Measurements from ENCODE around the gene ACE.

The ACE gene

DNA sequence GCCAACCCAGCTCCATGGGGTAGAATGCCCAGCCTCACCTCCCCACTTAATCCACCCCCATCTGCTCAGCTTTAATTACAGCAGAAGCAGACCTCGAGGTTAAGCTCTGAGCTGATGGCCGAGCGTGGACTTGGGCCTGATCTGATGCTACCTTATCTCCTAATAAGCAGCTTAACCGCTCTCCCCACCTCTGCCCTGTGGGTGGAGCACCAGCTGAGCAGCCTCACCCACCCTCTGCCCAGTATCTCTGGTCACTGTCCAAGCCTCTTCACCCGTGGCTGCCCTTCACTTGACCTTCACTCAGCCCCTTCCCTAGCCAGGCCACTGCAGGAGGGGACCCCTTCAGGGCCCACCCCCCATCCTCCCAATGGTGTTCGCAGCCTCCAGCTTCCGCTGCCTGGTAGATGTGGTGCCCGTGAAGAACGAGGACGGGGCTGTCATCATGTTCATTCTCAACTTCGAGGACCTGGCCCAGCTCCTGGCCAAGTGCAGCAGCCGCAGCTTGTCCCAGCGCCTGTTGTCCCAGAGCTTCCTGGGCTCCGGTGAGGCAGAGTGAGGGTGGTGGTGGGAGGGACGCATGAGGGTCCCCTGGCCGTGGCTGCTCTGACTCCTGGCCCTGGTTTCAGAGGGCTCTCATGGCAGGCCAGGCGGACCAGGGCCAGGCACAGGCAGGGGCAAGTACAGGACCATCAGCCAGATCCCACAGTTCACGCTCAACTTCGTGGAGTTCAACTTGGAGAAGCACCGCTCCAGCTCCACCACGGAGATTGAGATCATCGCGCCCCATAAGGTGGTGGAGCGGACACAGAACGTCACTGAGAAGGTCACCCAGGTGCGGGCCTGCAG, 53.1 kb downstream of the ACE start:
- Histone ChIP-seq H3K36me3 (replicated peaks) (no peaks in the 10 kb centered on the region), H3K4me1 (no peaks in the 10 kb centered on the region), H3K9me3 (no peaks in the 10 kb centered on the region), H3K27me3 (ENCODE audit: low read depth) (peaks cover 14% of the 10 kb centered on the region), H3K4me3 (no peak overlapping the region)
- in situ Hi-C loops (cut with MboI; ENCODE audit: low sequenced_read_pairs) = no loop called here
- DNase-seq (ENCODE audit: low spot score in 2 of 2) = no peak

DNA sequence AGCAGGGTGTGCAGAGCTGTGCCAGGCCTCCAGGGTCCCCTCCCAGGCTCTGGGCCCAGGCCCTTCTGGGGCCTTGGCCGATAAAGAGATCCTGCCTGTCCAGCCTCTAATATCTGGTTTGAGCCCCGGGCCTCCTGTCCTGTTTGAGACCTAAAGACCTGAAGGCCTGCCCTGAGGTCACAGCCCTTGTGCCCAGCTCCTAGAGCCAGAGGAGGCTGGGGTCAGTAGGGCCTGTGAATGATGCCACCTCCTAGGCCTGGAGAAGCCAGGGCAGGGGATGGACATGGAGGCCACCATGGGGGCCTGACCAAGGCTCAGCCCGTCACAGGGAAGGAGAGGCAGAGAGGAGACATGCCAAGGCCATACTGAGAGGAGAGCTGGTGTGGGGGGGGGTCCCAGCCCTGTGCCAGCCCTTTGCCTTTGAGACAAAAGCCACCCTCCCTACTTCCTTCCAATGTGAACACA, 53.7 kb downstream of the ACE start:
- Histone ChIP-seq H3K36me3 (replicated peaks) (no peaks in the 10 kb centered on the region), H3K4me1 (no peaks in the 10 kb centered on the region), H3K9me3 (no peaks in the 10 kb centered on the region), H3K27me3 (ENCODE audit: low read depth) (peaks cover 12% of the 10 kb centered on the region), H3K4me3 (no peak overlapping the region)
- in situ Hi-C loops (cut with MboI; ENCODE audit: low sequenced_read_pairs) = no loop called here
- no peak for DNase-seq (ENCODE audit: low spot score in 2 of 2)

DNA sequence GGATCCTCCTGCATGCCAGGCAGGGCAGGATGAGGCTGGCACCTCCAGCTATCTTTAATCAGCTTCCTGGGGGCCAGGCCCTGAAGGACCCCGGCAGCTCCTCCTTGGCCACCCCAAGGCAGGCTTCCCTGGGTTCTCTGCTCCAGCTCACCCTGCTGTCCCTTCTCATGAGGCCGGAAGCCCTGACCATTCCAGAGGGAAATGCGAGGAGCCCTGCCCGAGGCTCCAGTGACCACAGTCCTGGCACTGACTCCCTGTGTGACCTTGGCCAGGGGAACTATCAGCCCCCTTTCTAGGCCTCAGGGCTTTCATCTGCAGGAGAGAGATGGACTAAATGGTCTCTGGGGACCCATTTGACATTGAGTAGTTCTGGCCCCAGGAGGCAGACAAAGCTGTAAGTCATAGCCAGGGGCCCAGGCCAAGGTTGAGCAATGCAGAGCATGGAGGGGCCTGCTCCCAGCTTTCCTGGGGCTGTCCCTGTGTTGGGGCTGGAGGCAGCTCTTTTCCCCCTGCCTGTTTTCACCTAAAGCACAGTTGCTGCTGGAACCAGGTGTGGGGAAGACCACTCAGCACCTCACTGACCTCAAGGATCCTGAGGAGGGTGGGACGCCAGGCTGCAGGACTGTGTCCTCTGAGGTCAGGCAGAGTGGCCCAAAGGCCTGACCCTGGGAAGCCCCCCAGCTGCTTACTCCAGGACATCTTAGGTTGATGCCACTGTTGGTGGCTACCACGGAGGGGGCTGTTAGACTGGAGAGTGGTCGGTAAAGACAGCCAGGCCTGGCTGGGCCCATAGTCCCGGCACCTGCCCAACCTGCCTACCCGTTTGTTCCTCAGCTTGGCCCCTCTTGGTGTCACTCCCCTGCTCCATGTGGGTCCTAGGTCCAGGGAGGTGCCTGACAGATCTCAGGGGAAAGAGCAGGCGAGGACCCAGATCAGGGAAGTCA, 54.4 kb downstream of the ACE start:
- no peaks in the 10 kb centered on the region for H3K9me3 ChIP-seq
- DNase-seq (ENCODE audit: low spot score in 2 of 2) = no peak
- no peaks in the 10 kb centered on the region for H3K4me1 ChIP-seq
- no peak overlapping the region for H3K4me3 ChIP-seq
- H3K27me3 ChIP-seq (ENCODE audit: low read depth) = peaks cover 7% of the 10 kb centered on the region
- in situ Hi-C loops (cut with MboI; ENCODE audit: low sequenced_read_pairs) = no loop called here
- no peaks in the 10 kb centered on the region for H3K36me3 ChIP-seq (replicated peaks)

DNA sequence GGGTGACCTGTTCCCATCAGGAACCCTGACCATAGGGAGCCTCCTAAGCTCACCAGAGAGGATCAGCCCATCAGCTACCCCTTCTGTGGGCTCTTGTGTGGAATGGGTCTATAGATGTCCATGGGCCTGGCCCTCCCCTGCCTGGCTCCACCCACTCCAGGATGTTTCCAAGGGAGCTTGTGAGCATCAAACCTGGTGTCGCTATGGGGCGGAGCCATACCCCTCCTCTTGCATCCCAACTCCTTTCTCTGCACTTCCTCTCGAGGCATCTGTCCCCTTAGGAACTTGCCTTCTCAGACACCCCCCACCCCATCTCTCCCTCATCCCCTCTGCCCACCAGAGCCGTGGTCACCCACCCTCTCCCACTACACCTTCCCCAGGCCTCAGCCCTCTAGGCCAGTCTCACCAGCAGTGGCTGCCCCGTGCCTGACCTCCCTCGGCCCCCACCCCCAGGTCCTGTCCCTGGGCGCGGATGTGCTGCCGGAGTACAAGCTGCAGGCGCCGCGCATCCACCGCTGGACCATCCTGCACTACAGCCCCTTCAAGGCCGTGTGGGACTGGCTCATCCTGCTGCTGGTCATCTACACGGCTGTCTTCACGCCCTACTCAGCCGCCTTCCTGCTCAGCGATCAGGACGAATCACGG, 56.7 kb downstream of the ACE start:
- peaks cover under 1% of the 10 kb centered on the region; the same call in 1 of the 2 replicates for H3K27me3 ChIP-seq (ENCODE audit: low read depth)
- no peaks in the 10 kb centered on the region for H3K9me3 ChIP-seq
- H3K36me3 ChIP-seq (replicated peaks) = no peaks in the 10 kb centered on the region
- H3K4me1 ChIP-seq = no peaks in the 10 kb centered on the region
- DNase-seq (ENCODE audit: low spot score in 2 of 2) = no peak
- no peak overlapping the region for H3K4me3 ChIP-seq
- in situ Hi-C loops (cut with MboI; ENCODE audit: low sequenced_read_pairs) = no loop called here

DNA sequence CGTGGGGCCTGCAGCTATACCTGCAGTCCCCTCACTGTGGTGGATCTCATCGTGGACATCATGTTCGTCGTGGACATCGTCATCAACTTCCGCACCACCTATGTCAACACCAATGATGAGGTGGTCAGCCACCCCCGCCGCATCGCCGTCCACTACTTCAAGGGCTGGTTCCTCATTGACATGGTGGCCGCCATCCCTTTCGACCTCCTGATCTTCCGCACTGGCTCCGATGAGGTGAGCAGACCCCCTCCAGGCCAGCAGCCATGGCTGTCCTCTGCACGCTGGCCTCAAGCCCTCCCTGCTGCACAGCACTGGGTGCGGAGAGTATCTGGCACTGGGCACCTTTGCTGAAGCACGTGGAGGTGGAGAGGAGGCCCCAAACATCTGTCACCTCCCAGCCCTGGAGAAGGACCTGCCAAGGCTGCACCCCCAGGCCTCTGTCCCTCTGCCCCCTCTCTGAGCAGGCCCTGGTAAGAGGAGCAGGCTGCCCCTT, 57.3 kb downstream of the ACE start:
- in situ Hi-C loops (cut with MboI; ENCODE audit: low sequenced_read_pairs) = no loop called here
- Histone ChIP-seq H3K36me3 (replicated peaks) (no peaks in the 10 kb centered on the region), H3K27me3 (ENCODE audit: low read depth) (peaks cover 2% of the 10 kb centered on the region; the same call in 1 of the 2 replicates), H3K4me3 (no peak overlapping the region), H3K9me3 (no peaks in the 10 kb centered on the region), H3K4me1 (no peaks in the 10 kb centered on the region)
- DNase-seq (ENCODE audit: low spot score in 2 of 2) = no peak

DNA sequence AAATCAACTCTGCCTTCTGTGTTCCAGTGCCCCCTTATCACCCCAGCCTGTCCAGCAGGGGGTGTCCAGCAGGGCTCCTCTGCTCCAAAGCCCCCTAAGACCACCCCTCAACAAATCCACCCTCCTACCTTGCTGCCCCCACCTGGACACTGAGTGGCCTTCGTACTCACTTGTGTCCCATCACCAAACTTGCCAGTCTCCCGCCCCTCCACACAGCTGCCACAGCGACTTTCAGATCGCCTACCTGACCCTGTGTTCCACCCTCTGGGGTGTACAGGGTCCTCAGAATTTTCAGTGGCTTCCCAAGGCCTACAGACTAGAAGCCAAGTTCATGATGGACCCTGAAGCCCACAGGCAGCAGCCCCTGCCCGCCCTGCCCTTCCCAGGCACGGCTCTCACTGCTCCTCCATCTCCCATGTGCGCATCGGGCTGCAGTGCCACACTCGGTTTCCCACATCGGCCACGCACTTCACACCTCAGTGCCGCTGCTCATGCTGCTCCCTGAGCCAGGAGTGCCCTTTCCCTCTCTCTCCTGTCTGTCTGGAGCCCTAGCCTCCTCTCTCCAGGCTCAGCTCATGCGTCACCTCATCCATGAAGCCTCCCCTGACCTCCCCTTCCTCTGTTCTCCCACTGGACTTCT, 58.1 kb downstream of the ACE start:
- Histone ChIP-seq H3K4me1 (no peaks in the 10 kb centered on the region), H3K4me3 (no peak overlapping the region), H3K27me3 (ENCODE audit: low read depth) (peaks cover 2% of the 10 kb centered on the region; the same call in 1 of the 2 replicates), H3K36me3 (replicated peaks) (no peaks in the 10 kb centered on the region), H3K9me3 (no peaks in the 10 kb centered on the region)
- in situ Hi-C loops (cut with MboI; ENCODE audit: low sequenced_read_pairs) = no loop called here
- no peak for DNase-seq (ENCODE audit: low spot score in 2 of 2)

DNA sequence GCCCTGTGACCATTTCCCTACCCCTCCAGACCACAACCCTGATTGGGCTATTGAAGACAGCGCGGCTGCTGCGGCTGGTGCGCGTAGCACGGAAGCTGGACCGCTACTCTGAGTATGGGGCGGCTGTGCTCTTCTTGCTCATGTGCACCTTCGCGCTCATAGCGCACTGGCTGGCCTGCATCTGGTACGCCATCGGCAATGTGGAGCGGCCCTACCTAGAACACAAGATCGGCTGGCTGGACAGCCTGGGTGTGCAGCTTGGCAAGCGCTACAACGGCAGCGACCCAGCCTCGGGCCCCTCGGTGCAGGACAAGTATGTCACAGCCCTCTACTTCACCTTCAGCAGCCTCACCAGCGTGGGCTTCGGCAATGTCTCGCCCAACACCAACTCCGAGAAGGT, 58.8 kb downstream of the ACE start:
- Histone ChIP-seq H3K4me3 (no peak overlapping the region), H3K36me3 (replicated peaks) (no peaks in the 10 kb centered on the region), H3K4me1 (no peaks in the 10 kb centered on the region), H3K27me3 (ENCODE audit: low read depth) (peaks cover 2% of the 10 kb centered on the region; the same call in 1 of the 2 replicates), H3K9me3 (no peaks in the 10 kb centered on the region)
- DNase-seq (ENCODE audit: low spot score in 2 of 2) = no peak
- in situ Hi-C loops (cut with MboI; ENCODE audit: low sequenced_read_pairs) = no loop called here

DNA sequence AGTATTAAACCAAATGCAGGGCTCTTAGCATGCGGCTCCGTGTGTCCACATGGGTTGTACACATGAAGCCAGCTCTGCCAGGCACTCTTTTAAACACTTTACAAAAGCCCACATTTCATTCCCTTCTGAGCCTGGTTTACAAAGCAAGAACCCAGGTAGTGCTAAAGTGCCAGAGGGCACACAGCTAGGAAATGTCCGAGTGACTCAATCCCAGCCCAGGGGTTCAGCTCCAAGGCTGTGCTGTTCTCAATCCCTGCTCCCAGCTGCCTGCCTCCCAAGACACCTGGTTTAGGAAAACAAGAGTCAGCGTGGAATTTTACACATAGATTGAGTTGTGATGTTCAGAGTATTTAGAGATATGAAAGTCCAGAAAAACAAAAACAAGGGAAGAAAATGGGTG, 60.1 kb downstream of the ACE start:
- Histone ChIP-seq H3K4me1 (no peaks in the 10 kb centered on the region), H3K9me3 (no peaks in the 10 kb centered on the region), H3K27me3 (ENCODE audit: low read depth) (peaks cover 2% of the 10 kb centered on the region; the same call in 1 of the 2 replicates), H3K36me3 (replicated peaks) (no peaks in the 10 kb centered on the region), H3K4me3 (no peak overlapping the region)
- in situ Hi-C loops (cut with MboI; ENCODE audit: low sequenced_read_pairs) = no loop called here
- no peak for DNase-seq (ENCODE audit: low spot score in 2 of 2)

DNA sequence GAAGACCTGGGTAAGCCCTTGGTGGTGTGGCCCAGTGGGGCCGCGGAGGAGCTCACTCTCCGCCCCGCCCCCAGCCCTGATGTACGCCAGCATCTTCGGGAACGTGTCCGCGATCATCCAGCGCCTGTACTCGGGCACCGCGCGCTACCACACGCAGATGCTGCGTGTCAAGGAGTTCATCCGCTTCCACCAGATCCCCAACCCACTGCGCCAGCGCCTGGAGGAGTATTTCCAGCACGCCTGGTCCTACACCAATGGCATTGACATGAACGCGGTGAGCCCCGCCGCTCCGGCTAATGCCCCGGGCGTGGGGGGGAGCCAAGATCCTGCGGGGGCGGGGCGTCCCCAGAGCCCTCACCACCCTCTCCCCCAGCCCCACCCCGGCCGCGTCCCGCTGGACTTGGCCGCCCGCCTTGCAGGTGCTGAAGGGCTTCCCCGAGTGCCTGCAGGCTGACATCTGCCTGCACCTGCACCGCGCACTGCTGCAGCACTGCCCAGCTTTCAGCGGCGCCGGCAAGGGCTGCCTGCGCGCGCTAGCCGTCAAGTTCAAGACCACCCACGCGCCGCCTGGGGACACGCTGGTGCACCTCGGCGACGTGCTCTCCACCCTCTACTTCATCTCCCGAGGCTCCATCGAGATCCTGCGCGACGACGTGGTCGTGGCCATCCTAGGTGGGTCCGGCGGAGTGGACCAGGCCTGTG, 61.3 kb downstream of the ACE start:
- no peaks in the 10 kb centered on the region for H3K9me3 ChIP-seq
- DNase-seq (ENCODE audit: low spot score in 2 of 2) = peak in 1 of 2 experiments; percentile 64
- no peaks in the 10 kb centered on the region for H3K36me3 ChIP-seq (replicated peaks)
- in situ Hi-C loops (cut with MboI; ENCODE audit: low sequenced_read_pairs) = no loop called here
- no peaks in the 10 kb centered on the region for H3K4me1 ChIP-seq
- H3K4me3 ChIP-seq = no peak overlapping the region; the same call in 1 of the 2 replicates
- H3K27me3 ChIP-seq (ENCODE audit: low read depth) = peaks cover 2% of the 10 kb centered on the region; the same call in 1 of the 2 replicates

DNA sequence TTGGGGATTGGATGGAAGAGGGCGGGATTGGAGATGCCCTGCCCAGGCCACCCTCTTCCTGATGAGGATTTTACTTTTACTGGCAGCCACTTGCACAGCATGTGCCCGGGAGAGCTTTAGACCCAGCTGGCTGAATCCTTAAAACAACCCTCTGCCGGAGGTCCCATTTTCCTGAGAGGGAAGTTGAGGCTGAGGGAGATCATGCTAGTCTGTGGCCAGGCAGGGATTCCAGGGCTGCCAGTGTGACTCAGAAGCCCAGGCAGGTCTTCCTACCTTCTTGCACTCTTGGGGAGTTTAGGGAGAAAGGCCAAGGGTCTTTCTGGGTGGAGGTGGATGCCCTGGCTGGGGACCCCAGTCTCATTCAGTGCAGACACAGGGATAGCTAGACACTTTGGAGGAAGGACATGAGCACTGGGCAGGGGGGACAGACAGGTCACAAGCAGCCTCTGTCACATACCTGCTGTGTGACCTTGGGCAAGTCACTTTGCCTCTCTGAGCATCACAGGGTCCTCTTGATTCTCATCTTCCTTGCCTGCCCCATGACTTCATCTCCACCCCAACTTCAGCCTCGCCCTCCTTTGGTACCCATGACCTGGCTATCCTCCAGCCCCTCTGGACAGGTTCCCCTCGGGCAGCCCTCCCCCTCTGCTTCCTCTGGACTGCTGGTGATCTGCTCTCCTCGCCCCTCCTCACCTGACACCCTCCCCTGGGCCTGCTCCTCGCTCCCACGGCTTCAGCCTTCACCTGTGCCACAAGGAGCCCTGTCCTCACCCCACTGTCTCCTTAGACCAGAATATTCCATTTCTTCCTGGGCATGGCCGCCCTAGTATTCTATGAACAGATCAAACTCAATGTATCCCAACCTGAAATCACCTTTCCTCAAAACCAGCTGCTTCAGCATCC, 62.1 kb downstream of the ACE start:
- in situ Hi-C loops (cut with MboI; ENCODE audit: low sequenced_read_pairs) = no loop called here

DNA sequence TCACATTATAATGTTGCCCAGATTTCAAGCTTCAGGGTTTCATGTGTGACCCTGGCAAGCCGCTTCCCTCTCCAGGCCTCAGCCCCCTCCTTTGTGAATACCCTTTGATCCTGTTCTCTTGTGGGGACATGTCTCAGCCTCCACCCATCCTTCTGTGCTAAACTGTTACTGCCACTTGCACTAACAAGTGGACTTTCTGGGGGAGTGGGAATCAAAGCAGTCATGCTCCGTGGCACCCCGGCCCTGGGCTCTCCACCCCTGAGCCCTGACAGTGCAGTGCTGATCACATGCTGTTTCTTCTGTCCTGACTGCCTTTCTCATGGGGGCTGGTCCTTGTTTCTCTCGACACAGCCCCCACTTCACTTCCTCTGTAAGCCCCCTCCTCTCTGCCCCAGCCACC, 63.7 kb downstream of the ACE start:
- Histone ChIP-seq H3K27me3 (ENCODE audit: low read depth) (peaks cover 2% of the 10 kb centered on the region; the same call in 1 of the 2 replicates), H3K4me1 (no peaks in the 10 kb centered on the region), H3K9me3 (no peaks in the 10 kb centered on the region), H3K36me3 (replicated peaks) (no peaks in the 10 kb centered on the region), H3K4me3 (no peak overlapping the region)
- in situ Hi-C loops (cut with MboI; ENCODE audit: low sequenced_read_pairs) = no loop called here
- no peak for DNase-seq (ENCODE audit: low spot score in 2 of 2)

More for the DNA sequence above, 62.1 kb downstream of the ACE start:
- DNase-seq (ENCODE audit: low spot score in 2 of 2) = no peak
- Histone ChIP-seq H3K9me3 (no peaks in the 10 kb centered on the region), H3K4me3 (no peak overlapping the region), H3K27me3 (ENCODE audit: low read depth) (peaks cover 2% of the 10 kb centered on the region; the same call in 1 of the 2 replicates), H3K36me3 (replicated peaks) (no peaks in the 10 kb centered on the region), H3K4me1 (no peaks in the 10 kb centered on the region)

DNA sequence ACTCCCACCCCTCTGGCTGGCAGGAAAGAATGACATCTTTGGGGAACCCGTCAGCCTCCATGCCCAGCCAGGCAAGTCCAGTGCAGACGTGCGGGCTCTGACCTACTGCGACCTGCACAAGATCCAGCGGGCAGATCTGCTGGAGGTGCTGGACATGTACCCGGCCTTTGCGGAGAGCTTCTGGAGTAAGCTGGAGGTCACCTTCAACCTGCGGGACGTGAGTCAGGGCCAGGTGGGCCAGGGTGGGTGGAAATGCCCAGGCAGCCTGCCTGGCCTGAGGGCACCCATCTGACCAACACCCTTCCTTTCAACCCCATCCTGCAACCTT, 65.3 kb downstream of the ACE start:
- no peak overlapping the region for H3K4me3 ChIP-seq
- H3K9me3 ChIP-seq = no peaks in the 10 kb centered on the region
- no peaks in the 10 kb centered on the region for H3K4me1 ChIP-seq
- H3K36me3 ChIP-seq (replicated peaks) = no peaks in the 10 kb centered on the region
- in situ Hi-C loops (cut with MboI; ENCODE audit: low sequenced_read_pairs) = no loop called here
- no peak for DNase-seq (ENCODE audit: low spot score in 2 of 2)
- H3K27me3 ChIP-seq (ENCODE audit: low read depth) = peaks cover 2% of the 10 kb centered on the region; the same call in 1 of the 2 replicates
